HG03108 (cell line): ENCODE measurements around the gene ANP32A.
A peak's percentile ranks its signal among the peaks of the same experiment; 100 is the strongest.

ENCODE experiments used
- ATAC-seq: cut with Tn5 transposase; IDR thresholded peaks from one replicate; pipeline ENCODE4 v1.9.1; 2021; ENCODE audit warnings: moderate library complexity; ENCODE audit not compliant: unreplicated experiment

The ANP32A gene

GRCh38 chr15:68800875-68801274, 19.8 kb downstream of the ANP32A start:
- ATAC-seq: no peak

- no peak for ATAC-seq
Measured at GRCh38 chr15:68798346-68799094, 22.2 kb downstream of the ANP32A start.

- no peak for ATAC-seq
Measured at GRCh38 chr15:68797599-68798345, 22.9 kb downstream of the ANP32A start.

GRCh38 chr15:68797191-68797590, 23.5 kb downstream of the ANP32A start:
- ATAC-seq: no peak

- ATAC-seq: no peak
Measured at GRCh38 chr15:68796576-68796975, 24.1 kb downstream of the ANP32A start.

- ATAC-seq: peak; percentile 41
Measured at GRCh38 chr15:68795298-68795848, 25.3 kb downstream of the ANP32A start.

GRCh38 chr15:68794863-68795262, 25.8 kb downstream of the ANP32A start:
- no peak for ATAC-seq

- no peak for ATAC-seq
Measured at GRCh38 chr15:68794307-68794706, 26.4 kb downstream of the ANP32A start.

- no peak for ATAC-seq
Measured at GRCh38 chr15:68793776-68794175, 26.9 kb downstream of the ANP32A start.

GRCh38 chr15:68792901-68793766, 27.6 kb downstream of the ANP32A start:
- ATAC-seq: no peak

GRCh38 chr15:68791431-68792283, 29.0 kb downstream of the ANP32A start:
- ATAC-seq: peak; percentile 55

- no peak for ATAC-seq
Measured at GRCh38 chr15:68790910-68791309, 29.8 kb downstream of the ANP32A start.

GRCh38 chr15:68790242-68790575, 30.5 kb downstream of the ANP32A start:
- no peak for ATAC-seq

- no peak for ATAC-seq
Measured at GRCh38 chr15:68789534-68790241, 31.0 kb downstream of the ANP32A start.

- no peak for ATAC-seq
Measured at GRCh38 chr15:68789091-68789490, 31.6 kb downstream of the ANP32A start.

GRCh38 chr15:68788264-68788624, 32.5 kb downstream of the ANP32A start:
- ATAC-seq: no peak

GRCh38 chr15:68787609-68788263, 33.0 kb downstream of the ANP32A start:
- no peak for ATAC-seq

- ATAC-seq: no peak
Measured at GRCh38 chr15:68786753-68787152, 33.9 kb downstream of the ANP32A start.

GRCh38 chr15:68785541-68785940, 35.2 kb downstream of the ANP32A start:
- no peak for ATAC-seq
